Lower leg skin (tissue), 3 donors: ENCODE measurements around the gene PHETA1.

Experiments
- POLR2A ChIP-seq, 2 donors: fragments of 450-650 bp; IDR thresholded peaks; one replicate each; pipeline ENCODE4 v1.6.1; 2016 to 2017; ENCODE audit warnings: antibody characterized with exemption in 2 of 2, mild to moderate bottlenecking in 1 of 2, moderate library complexity in 1 of 2
- TF ChIP-seq, protein P1 (sequence below), 3 donors: fragments of 450-650 bp; IDR thresholded peaks; one replicate each; pipeline ENCODE4 v1.5.1; 2016; ENCODE audit warnings: antibody characterized with exemption in 3 of 3, mild to moderate bottlenecking in 3 of 3, moderate library complexity in 2 of 3

DNA sequence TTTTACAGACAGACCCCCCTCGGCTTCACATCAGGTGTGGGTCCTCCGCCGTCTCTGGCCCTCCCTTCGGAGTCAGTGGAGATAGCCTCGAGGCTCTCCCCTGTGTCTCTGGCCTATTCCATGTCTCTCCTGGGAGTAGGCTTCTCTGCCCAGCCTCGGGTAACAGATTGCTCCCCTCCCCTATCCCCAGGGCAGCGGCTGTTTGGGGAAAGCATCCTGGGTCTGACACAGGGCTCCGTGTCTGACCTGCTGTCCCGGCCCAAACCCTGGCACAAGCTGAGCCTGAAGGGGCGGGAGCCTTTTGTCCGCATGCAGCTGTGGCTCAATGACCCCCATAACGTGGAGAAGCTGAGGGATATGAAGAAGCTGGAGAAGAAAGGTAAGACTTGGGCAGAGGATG, 30.8 kb downstream of the PHETA1 start:
- TF ChIP-seq, protein P1, sequence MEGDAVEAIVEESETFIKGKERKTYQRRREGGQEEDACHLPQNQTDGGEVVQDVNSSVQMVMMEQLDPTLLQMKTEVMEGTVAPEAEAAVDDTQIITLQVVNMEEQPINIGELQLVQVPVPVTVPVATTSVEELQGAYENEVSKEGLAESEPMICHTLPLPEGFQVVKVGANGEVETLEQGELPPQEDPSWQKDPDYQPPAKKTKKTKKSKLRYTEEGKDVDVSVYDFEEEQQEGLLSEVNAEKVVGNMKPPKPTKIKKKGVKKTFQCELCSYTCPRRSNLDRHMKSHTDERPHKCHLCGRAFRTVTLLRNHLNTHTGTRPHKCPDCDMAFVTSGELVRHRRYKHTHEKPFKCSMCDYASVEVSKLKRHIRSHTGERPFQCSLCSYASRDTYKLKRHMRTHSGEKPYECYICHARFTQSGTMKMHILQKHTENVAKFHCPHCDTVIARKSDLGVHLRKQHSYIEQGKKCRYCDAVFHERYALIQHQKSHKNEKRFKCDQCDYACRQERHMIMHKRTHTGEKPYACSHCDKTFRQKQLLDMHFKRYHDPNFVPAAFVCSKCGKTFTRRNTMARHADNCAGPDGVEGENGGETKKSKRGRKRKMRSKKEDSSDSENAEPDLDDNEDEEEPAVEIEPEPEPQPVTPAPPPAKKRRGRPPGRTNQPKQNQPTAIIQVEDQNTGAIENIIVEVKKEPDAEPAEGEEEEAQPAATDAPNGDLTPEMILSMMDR (IDR thresholded peaks at IDR 0.05) = no peak
- no peak for TF ChIP-seq POLR2A (IDR thresholded peaks at IDR 0.05)
